HEK293 (cell line): ENCODE data around the gene ASPSCR1.

Experiments used
- FEZF1 ChIP-seq: fragments of 450-650 bp; formaldehyde crosslinking; IDR thresholded peaks from 2 replicates; pipeline ENCODE4 v1.5.1; 2016; ENCODE audit warnings: missing biosample characterization, missing genetic modification characterization
- HOXC10 ChIP-seq: sonication (generic); formaldehyde crosslinking; IDR thresholded peaks from 2 replicates; pipeline ENCODE4 v1.8.1; 2023; ENCODE audit warnings: mild to moderate bottlenecking, missing genetic modification reagents
- KLF16 ChIP-seq: fragments of 450-650 bp; formaldehyde crosslinking; IDR thresholded peaks from 2 replicates; pipeline ENCODE4 v1.5.1; 2017; ENCODE audit warnings: missing biosample characterization, missing genetic modification characterization
- KLF17 ChIP-seq: fragments of 450-650 bp; formaldehyde crosslinking; IDR thresholded peaks from 2 replicates; pipeline ENCODE4 v1.5.1; 2016; ENCODE audit warnings: missing biosample characterization, missing genetic modification characterization
- KLF8 ChIP-seq: fragments of 450-650 bp; formaldehyde crosslinking; IDR thresholded peaks from 2 replicates; pipeline ENCODE4 v1.5.1; 2016; ENCODE audit warnings: missing biosample characterization, missing genetic modification characterization
- KLF9 ChIP-seq: fragments of 450-650 bp; formaldehyde crosslinking; IDR thresholded peaks from 2 replicates; pipeline ENCODE4 v1.5.1; 2016; ENCODE audit warnings: missing biosample characterization, missing genetic modification characterization, low read depth
- SCRT1 ChIP-seq: fragments of 450-650 bp; formaldehyde crosslinking; IDR thresholded peaks from 2 replicates; pipeline ENCODE4 v1.5.1; 2016; ENCODE audit warnings: missing biosample characterization, missing genetic modification characterization, borderline replicate concordance
- SP3 ChIP-seq: fragments of 450-650 bp; formaldehyde crosslinking; IDR thresholded peaks from 2 replicates; pipeline ENCODE4 v1.5.1; 2016; ENCODE audit warnings: missing biosample characterization, missing genetic modification characterization
- SP7 ChIP-seq: fragments of 450-650 bp; formaldehyde crosslinking; IDR thresholded peaks from 2 replicates; pipeline ENCODE4 v1.5.1; 2016; ENCODE audit warnings: missing biosample characterization, missing genetic modification characterization
- WT1 ChIP-seq: fragments of 450-650 bp; formaldehyde crosslinking; IDR thresholded peaks from 2 replicates; pipeline ENCODE4 v1.5.1; 2016; ENCODE audit warnings: missing biosample characterization, missing genetic modification characterization
- ZBTB21 ChIP-seq: fragments of 450-650 bp; formaldehyde crosslinking; IDR thresholded peaks from 2 replicates; pipeline ENCODE4 v1.5.1; 2017; ENCODE audit warnings: missing biosample characterization, missing genetic modification characterization
- ZFHX2 ChIP-seq: fragments of 450-650 bp; formaldehyde crosslinking; conservative IDR thresholded peaks from 2 replicates; pipeline ENCODE4 v1.5.1; 2016; ENCODE audit warnings: missing biosample characterization, missing genetic modification characterization
- ZIC2 ChIP-seq: fragments of 450-650 bp; formaldehyde crosslinking; IDR thresholded peaks from 2 replicates; pipeline ENCODE4 v1.5.1; 2016; ENCODE audit warnings: missing biosample characterization, missing genetic modification characterization
- ZNF10 ChIP-seq: fragments of 450-650 bp; formaldehyde crosslinking; IDR thresholded peaks from 2 replicates; pipeline ENCODE4 v1.5.1; 2017; ENCODE audit warnings: missing biosample characterization, missing genetic modification characterization
- ZNF138 ChIP-seq: fragments of 450-650 bp; formaldehyde crosslinking; IDR thresholded peaks from 2 replicates; pipeline ENCODE4 v1.5.1; 2016; ENCODE audit warnings: missing biosample characterization, missing genetic modification characterization, borderline replicate concordance
- ZNF146 ChIP-seq: fragments of 450-650 bp; formaldehyde crosslinking; IDR thresholded peaks from 2 replicates; pipeline ENCODE4 v1.5.1; 2016; ENCODE audit warnings: missing biosample characterization, missing genetic modification characterization
- ZNF2 ChIP-seq: fragments of 450-650 bp; formaldehyde crosslinking; IDR thresholded peaks from 2 replicates; pipeline ENCODE4 v1.5.1; 2016; ENCODE audit warnings: missing biosample characterization, missing genetic modification characterization
- ZNF280C ChIP-seq: fragments of 450-650 bp; formaldehyde crosslinking; IDR thresholded peaks from 2 replicates; pipeline ENCODE4 v1.5.1; 2016; ENCODE audit warnings: missing biosample characterization, missing genetic modification characterization
- ZNF341 ChIP-seq: fragments of 450-650 bp; formaldehyde crosslinking; IDR thresholded peaks from 2 replicates; pipeline ENCODE4; 2016; ENCODE audit warnings: low read depth, missing biosample characterization, missing genetic modification characterization
- ZNF514 ChIP-seq: fragments of 450-650 bp; formaldehyde crosslinking; IDR thresholded peaks from 2 replicates; pipeline ENCODE4 v1.5.1; 2016; ENCODE audit warnings: missing biosample characterization, missing genetic modification characterization
- ZNF555 ChIP-seq: fragments of 450-650 bp; formaldehyde crosslinking; conservative IDR thresholded peaks from 2 replicates; pipeline ENCODE4 v1.5.1; 2017; ENCODE audit warnings: missing biosample characterization, mild to moderate bottlenecking, missing genetic modification characterization, inconsistent platforms
- ZNF560 ChIP-seq: fragments of 450-650 bp; formaldehyde crosslinking; IDR thresholded peaks from 2 replicates; pipeline ENCODE4 v1.5.1; 2017; ENCODE audit warnings: missing biosample characterization, missing genetic modification characterization, borderline replicate concordance
- ZNF596 ChIP-seq: fragments of 450-650 bp; IDR thresholded peaks from 2 replicates; pipeline ENCODE4 v1.5.0; 2018; ENCODE audit warnings: missing biosample characterization, mild to moderate bottlenecking, missing genetic modification characterization, moderate library complexity
- ZNF629 ChIP-seq: fragments of 450-650 bp; formaldehyde crosslinking; IDR thresholded peaks from 2 replicates; pipeline ENCODE4 v1.5.1; 2017; ENCODE audit warnings: missing biosample characterization, missing genetic modification characterization
- ZNF645 ChIP-seq: fragments of 450-650 bp; formaldehyde crosslinking; IDR thresholded peaks from 2 replicates; pipeline ENCODE4; 2016; ENCODE audit warnings: missing biosample characterization, missing genetic modification characterization
- ZNF707 ChIP-seq: fragments of 450-650 bp; formaldehyde crosslinking; IDR thresholded peaks from 2 replicates; pipeline ENCODE4 v1.5.1; 2016; ENCODE audit warnings: missing biosample characterization, missing genetic modification characterization
- ZNF830 ChIP-seq: fragments of 450-650 bp; IDR thresholded peaks from 2 replicates; pipeline ENCODE4 v1.5.0; 2018; ENCODE audit warnings: missing biosample characterization, missing genetic modification characterization, low read depth, mild to moderate bottlenecking, moderate library complexity
- TF ChIP-seq, protein P1 (sequence below): fragments of 450-650 bp; formaldehyde crosslinking; IDR thresholded peaks from 2 replicates; pipeline ENCODE4 v1.5.1; 2016; ENCODE audit warnings: missing biosample characterization, missing genetic modification characterization
- TF ChIP-seq, protein P2 (sequence below): fragments of 450-650 bp; formaldehyde crosslinking; conservative IDR thresholded peaks from 2 replicates; pipeline ENCODE4 v1.5.1; 2016; ENCODE audit warnings: low read depth, missing biosample characterization, missing genetic modification characterization

ASPSCR1 gene

DNA sequence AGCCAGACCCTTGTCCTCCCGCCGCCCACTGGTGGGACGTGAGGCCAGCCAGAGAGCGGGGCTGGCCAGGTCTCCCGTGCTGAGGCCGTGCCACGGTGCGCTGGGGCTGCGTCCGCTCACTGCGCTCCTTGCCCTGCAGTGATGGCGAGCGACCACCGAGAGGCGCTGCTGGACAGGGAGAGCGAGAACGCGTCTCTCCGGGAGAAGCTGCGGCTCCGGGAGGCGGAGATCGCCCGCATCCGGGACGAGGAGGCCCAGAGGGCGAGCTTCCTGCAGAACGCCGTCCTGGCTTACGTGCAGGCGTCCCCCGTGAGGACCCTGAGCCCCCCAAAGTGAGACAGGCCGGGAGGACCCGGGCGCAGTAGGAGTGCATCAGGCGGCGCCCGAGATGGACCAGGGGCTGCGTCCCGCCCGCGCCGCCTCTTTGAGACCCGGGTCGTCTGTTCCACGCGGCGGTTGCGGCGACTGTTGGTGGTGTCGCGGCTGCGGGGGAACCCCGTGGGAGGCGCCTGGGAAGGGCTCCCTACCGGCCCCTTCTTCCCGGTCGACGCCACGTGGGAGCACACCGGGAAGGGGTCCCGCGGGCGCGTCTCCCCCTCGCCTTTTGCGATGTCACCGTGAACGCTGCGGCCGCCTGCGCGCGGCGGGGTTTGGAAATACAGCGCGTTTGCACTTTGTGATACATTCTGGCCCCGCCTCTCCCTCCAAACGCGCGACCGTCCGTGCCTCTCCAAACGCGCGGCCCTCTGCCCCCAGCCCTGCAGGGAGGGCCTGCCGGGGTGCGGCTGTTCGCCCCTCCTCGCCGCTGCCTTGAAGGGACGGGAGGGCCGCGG, 53.3 kb downstream of the ASPSCR1 start (continued):
- TF ChIP-seq, protein P1, sequence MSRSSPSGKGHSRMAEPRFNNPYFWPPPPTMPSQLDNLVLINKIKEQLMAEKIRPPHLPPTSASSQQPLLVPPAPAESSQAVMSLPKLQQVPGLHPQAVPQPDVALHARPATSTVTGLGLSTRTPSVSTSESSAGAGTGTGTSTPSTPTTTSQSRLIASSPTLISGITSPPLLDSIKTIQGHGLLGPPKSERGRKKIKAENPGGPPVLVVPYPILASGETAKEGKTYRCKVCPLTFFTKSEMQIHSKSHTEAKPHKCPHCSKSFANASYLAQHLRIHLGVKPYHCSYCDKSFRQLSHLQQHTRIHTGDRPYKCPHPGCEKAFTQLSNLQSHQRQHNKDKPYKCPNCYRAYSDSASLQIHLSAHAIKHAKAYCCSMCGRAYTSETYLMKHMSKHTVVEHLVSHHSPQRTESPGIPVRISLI (tag by site-specific recombination), result no peak
- TF ChIP-seq ZNF341 (tag by site-specific recombination), result peak; percentile 53
- TF ChIP-seq ZNF560, result no peak
- no peak for TF ChIP-seq ZNF280C (tag by site-specific recombination)
- no peak for TF ChIP-seq FEZF1 (tag by site-specific recombination)
- TF ChIP-seq ZNF830 (tag by site-specific recombination), result no peak
- peak; percentile 74 for TF ChIP-seq KLF17
- TF ChIP-seq ZNF138 (tag by site-specific recombination), result no peak
- TF ChIP-seq WT1, result 0 out of 2 replicates have a peak, but pooled peaks have one; percentile 47
- no peak for TF ChIP-seq ZNF555 (tag by site-specific recombination)
- peak; percentile 62 for TF ChIP-seq ZFHX2 (tag by site-specific recombination)
- no peak for TF ChIP-seq SCRT1 (tag by site-specific recombination)
- peak; percentile 40 for TF ChIP-seq KLF8 (tag by site-specific recombination)
- TF ChIP-seq ZNF645 (tag by site-specific recombination), result no peak
- peak; percentile 45; the same call in 1 of the 2 replicates for TF ChIP-seq SP7 (tag by site-specific recombination)
- TF ChIP-seq ZNF596 (tag by site-specific recombination), result no peak
- TF ChIP-seq ZNF146, result no peak; the same call in 1 of the 2 replicates
- TF ChIP-seq ZIC2 (tag by site-specific recombination), result peak; percentile 69
- TF ChIP-seq ZNF2 (tag by site-specific recombination), result peak; percentile 95
- TF ChIP-seq KLF16, result peak; percentile 45
- no peak for TF ChIP-seq ZNF10 (tag by site-specific recombination)
- TF ChIP-seq ZNF707 (tag by site-specific recombination), result no peak
- TF ChIP-seq SP3 (tag by site-specific recombination), result peak; percentile 66
- TF ChIP-seq HOXC10, result no peak
- TF ChIP-seq, protein P2, sequence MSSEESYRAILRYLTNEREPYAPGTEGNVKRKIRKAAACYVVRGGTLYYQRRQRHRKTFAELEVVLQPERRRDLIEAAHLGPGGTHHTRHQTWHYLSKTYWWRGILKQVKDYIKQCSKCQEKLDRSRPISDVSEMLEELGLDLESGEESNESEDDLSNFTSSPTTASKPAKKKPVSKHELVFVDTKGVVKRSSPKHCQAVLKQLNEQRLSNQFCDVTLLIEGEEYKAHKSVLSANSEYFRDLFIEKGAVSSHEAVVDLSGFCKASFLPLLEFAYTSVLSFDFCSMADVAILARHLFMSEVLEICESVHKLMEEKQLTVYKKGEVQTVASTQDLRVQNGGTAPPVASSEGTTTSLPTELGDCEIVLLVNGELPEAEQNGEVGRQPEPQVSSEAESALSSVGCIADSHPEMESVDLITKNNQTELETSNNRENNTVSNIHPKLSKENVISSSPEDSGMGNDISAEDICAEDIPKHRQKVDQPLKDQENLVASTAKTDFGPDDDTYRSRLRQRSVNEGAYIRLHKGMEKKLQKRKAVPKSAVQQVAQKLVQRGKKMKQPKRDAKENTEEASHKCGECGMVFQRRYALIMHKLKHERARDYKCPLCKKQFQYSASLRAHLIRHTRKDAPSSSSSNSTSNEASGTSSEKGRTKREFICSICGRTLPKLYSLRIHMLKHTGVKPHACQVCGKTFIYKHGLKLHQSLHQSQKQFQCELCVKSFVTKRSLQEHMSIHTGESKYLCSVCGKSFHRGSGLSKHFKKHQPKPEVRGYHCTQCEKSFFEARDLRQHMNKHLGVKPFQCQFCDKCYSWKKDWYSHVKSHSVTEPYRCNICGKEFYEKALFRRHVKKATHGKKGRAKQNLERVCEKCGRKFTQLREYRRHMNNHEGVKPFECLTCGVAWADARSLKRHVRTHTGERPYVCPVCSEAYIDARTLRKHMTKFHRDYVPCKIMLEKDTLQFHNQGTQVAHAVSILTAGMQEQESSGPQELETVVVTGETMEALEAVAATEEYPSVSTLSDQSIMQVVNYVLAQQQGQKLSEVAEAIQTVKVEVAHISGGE (tag by site-specific recombination), result peak; percentile 25; the same call in 1 of the 2 replicates
- TF ChIP-seq ZNF514 (tag by site-specific recombination), result no peak
- TF ChIP-seq ZNF629, result peak; percentile 57; the same call in 1 of the 2 replicates
- TF ChIP-seq ZBTB21 (tag by site-specific recombination), result no peak
- peak; percentile 81 for TF ChIP-seq KLF9
